Heart left ventricle (tissue), 16 donors: ENCODE results near the gene RAD51B. TPM values are rescaled to one million over a fixed set of nuclear protein-coding genes. Genes with fewer than 3 reads are reported as not detected.
"Not testable (repeated sequence)": the region's sequence is repeated elsewhere in the genome, so short reads cannot be mapped to it uniquely, and the experiment has no call there.

Experiments used
- ATAC-seq, 4 donors: fragments of 200-7000 bp; cut with Tn5 transposase; one replicate each; pipeline ENCODE4 v1.9.1; 2020 to 2022; ENCODE audit warnings: moderate library complexity in 4 of 4, mild to moderate bottlenecking in 3 of 4, moderate number of reproducible peaks in 1 of 4
- DNase-seq, 5 donors: peaks; one replicate each; pipeline ENCODE4 v3.0.0-alpha.2; 2020
- H3K27ac ChIP-seq, 12 donors: fragments of 200-600 bp; sonication (generic) in 4 of 12; one replicate each; pipeline versions ENCODE4 v1.5.0 to v1.8.0; 2016 to 2022; ENCODE audit warnings: mild to moderate bottlenecking in 2 of 12
- H3K27me3 ChIP-seq, 9 donors: fragments of 200-600 bp; sonication (generic) in 2 of 9; one replicate each; pipeline versions ENCODE4 v1.5.1 to v1.8.0; 2016 to 2022; ENCODE audit warnings: mild to moderate bottlenecking in 3 of 9
- H3K36me3 ChIP-seq, 9 donors: fragments of 200-600 bp; sonication (generic) in 2 of 9; one replicate each; pipeline versions ENCODE4 v1.5.0 to v1.8.0; 2018 to 2022; ENCODE audit warnings: mild to moderate bottlenecking in 2 of 9
- H3K4me1 ChIP-seq, 12 donors: fragments of 200-600 bp; sonication (generic) in 4 of 12; one replicate each; pipeline versions ENCODE4 v1.5.0 to v1.8.0; 2016 to 2022; ENCODE audit warnings: mild to moderate bottlenecking in 3 of 12
- H3K4me3 ChIP-seq, 12 donors: fragments of 200-600 bp; sonication (generic) in 4 of 12; one replicate each; pipeline versions ENCODE4 v1.5.0 to v1.8.0; 2017 to 2022; ENCODE audit warnings: mild to moderate bottlenecking in 9 of 12, moderate library complexity in 4 of 12
- H3K9me3 ChIP-seq, 12 donors: fragments of 200-600 bp; sonication (generic) in 4 of 12; one replicate each; pipeline versions ENCODE4 v1.5.0 to v1.8.0; 2016 to 2022; ENCODE audit warnings: mild to moderate bottlenecking in 1 of 12
- CTCF ChIP-seq, 12 donors: fragments of 200-600 bp; sonication (generic) in 4 of 12; IDR thresholded peaks; one replicate each; pipeline versions ENCODE4 v1.5.0 to v1.8.0; 2018 to 2022; ENCODE audit warnings: antibody characterized with exemption in 12 of 12, mild to moderate bottlenecking in 5 of 12
- POLR2A ChIP-seq, 2 donors: fragments of 450-650 bp; IDR thresholded peaks; one replicate each; pipeline ENCODE4 v1.6.1; 2017; ENCODE audit warnings: antibody characterized with exemption in 2 of 2, mild to moderate bottlenecking in 2 of 2, moderate library complexity in 2 of 2
- WGBS, 4 donors: extraction: QIAGEN DNeasy Blood & Tissue Kit in 2 of 4; methylation state at CpG; one replicate each; pipeline versions ENCODE4 v1.1.5 to v1.1.7; 2013 to 2018; 5-methylcytosine and 5-hydroxymethylcytosine counted together
- intact Hi-C, 10 donors: fragments of 100-400 bp; cut with DNase I; formaldehyde crosslinking; loops; one replicate each; pipeline versions ENCODE4 v1.11.1 to v1.14.2; 2022
- polyA plus RNA-seq, 2 donors: library from polyadenylated mRNA; stranded (reverse); fragments of 200-250 nt; gene quantifications; one replicate each; pipeline ENCODE4 v1.2.3, GENCODE V29; 2013
- total RNA-seq, 9 donors: library from RNA; depleted of rRNA in 2 of 9; stranded (reverse); fragments of >200 nt in 2 of 9; fragmentation: NEBNext Ultra II Directional in 3 of 9; extraction: Animal tissue kit (Norgen Biotek cat#: 25700) in 3 of 9; gene quantifications; one replicate each; pipeline versions ENCODE4 v1.1.0 to v1.2.4, GENCODE V29; 2016 to 2023
- donor health status: ischemic (EF 13 %, LVEDD 7.1; RV severe dilation, severe dysfunction).
- donor health status: healthy with polysubstance abuse.
- donor health status: DM: no; HTN: yes; CAD: no.
- donor health status: DM: no; HTN: no; CAD: no.
- donor health status: ischemic (EF 25% LVEDD 6.9; RV normal size, moderate dysfunction).
- donor health status: ischemic (EF 25% LVEDD 5.7; RV mildly dilated, moderate dysfunction).
- donor health status: healthy.
- donor health status: DM: yes; HTN: yes; CAD: no.
- donor health status: ischemic (EF 35%, LVEDD 5.7; RV mildly dilated, moderate dysfunction).
- donor health status: nonischemic (EF 11% LVEDD 7.7; RV severe dilation, severe dysfunction).
- donor health status: DM: yes; HTN: yes; CAD: no.
- donor health status: PGD.
- donor health status: ischemic (EF 29% LVEDD 5.4; RV normal size, mild dysfunction).
- donor health status: nonischemic (EF 23%, LVEDD 6.1; RV moderate dilation, normal function).

RAD51B gene
- total and polyA plus RNA-seq, 11 donors: 1.3 to 11.3 (median 3.2) TPM

GRCh38 chr14:68760761-68761160 is 941.2 kb downstream of the RAD51B start:
- H3K9me3 ChIP-seq: no peaks in the 10 kb centered on the region
- no peak overlapping the region for H3K4me3 ChIP-seq
- no peak for ATAC-seq
- TF ChIP-seq POLR2A (IDR thresholded peaks at IDR 0.05) (no peak), CTCF (IDR thresholded peaks at IDR 0.05) (no peak)
- WGBS, 4 donors: 78 to 88% (median 82%) methylated on average over 2 of the region's 2 CpGs
- H3K27ac ChIP-seq: peak overlapping the region in 1 of 12 donors; percentile 7
- peaks cover 5 to 82% (median 47%) of the 10 kb centered on the region in 12 donors for H3K4me1 ChIP-seq
- intact Hi-C loops: no loop called here
- no peak for DNase-seq
- H3K27me3 ChIP-seq: no peaks in the 10 kb centered on the region
- no peaks in the 10 kb centered on the region for H3K36me3 ChIP-seq

- ATAC-seq (no peak), DNase-seq (peak in 1 of 5 donors; percentile 8)
- WGBS, 4 donors: 89 to 100% (median 97%) methylated on average over 1 of the region's 1 CpG
- Histone ChIP-seq H3K9me3 (no peaks in the 10 kb centered on the region), H3K4me1 (peaks cover 5 to 76% (median 47%) of the 10 kb centered on the region in 12 donors), H3K27ac (peak overlapping the region in 3 of 12 donors; percentile 36 to 68 (median 37)), H3K27me3 (no peaks in the 10 kb centered on the region), H3K4me3 (no peak overlapping the region), H3K36me3 (no peaks in the 10 kb centered on the region)
- intact Hi-C loops: no loop called here
- TF ChIP-seq POLR2A (IDR thresholded peaks at IDR 0.05): no peak
- TF ChIP-seq CTCF (IDR thresholded peaks at IDR 0.05): no peak
These were observed 941.8 kb downstream of the RAD51B start for GRCh38 chr14:68761391-68761790.

GRCh38 chr14:68762953-68763764 is 943.6 kb downstream of the RAD51B start:
- Histone ChIP-seq H3K36me3 (no peaks in the 10 kb centered on the region), H3K4me3 (no peak overlapping the region), H3K27ac (peak overlapping the region; percentile 22 to 91 (median 72)), H3K27me3 (no peaks in the 10 kb centered on the region), H3K9me3 (no peaks in the 10 kb centered on the region), H3K4me1 (peaks cover 5 to 59% (median 33%) of the 10 kb centered on the region in 12 donors)
- peak in 2 of 12 donors; percentile 5 to 17 for TF ChIP-seq CTCF (IDR thresholded peaks at IDR 0.05)
- TF ChIP-seq POLR2A (IDR thresholded peaks at IDR 0.05): no peak
- ATAC-seq (peak; percentile 77 to 92 (median 91)), DNase-seq (peak; percentile 86 to 90 (median 87))
- WGBS, 4 donors: 20 to 25% (median 23%) methylated on average over 11 of the region's 11 CpGs
- intact Hi-C loops: no loop called here

- H3K9me3 ChIP-seq, H3K36me3 ChIP-seq, intact Hi-C loops, H3K4me3 ChIP-seq, H3K27me3 ChIP-seq, ATAC-seq: not testable (repeated sequence)
- H3K27ac ChIP-seq: peak overlapping the region in 10 of 12 donors; percentile 62 to 91 (median 75)
- peaks cover 5 to 52% (median 27%) of the 10 kb centered on the region in 12 donors for H3K4me1 ChIP-seq
- peak in 1 of 5 donors; percentile 14 for DNase-seq
- WGBS, 4 donors: 91 to 97% (median 94%) methylated on average over 4 of the region's 4 CpGs
These were observed 944.3 kb downstream of the RAD51B start for GRCh38 chr14:68763843-68764242.
